Peyer's patch (tissue), 4 donors: ENCODE data around the gene NBPF20.
"Not testable (repeated sequence)": the region's sequence is repeated elsewhere in the genome, so short reads cannot be mapped to it uniquely, and the experiment has no call there.

Source experiments
- POLR2A ChIP-seq, 2 donors: fragments of 450-650 bp; IDR thresholded peaks; one replicate each; pipeline ENCODE4 v1.5.1; 2017; ENCODE audit warnings: antibody characterized with exemption in 2 of 2, mild to moderate bottlenecking in 2 of 2, moderate library complexity in 2 of 2
- TF ChIP-seq, protein P1 (sequence below), 6 experiments: fragments of 450-650 bp in 4 of 6; fragments of 200-600 bp in 2 of 6; sonication (generic) in 1 of 6; IDR thresholded peaks; one replicate each; pipeline ENCODE4 v1.5.1; 2017 to 2019; ENCODE audit warnings: antibody characterized with exemption in 6 of 6, mild to moderate bottlenecking in 3 of 6, moderate library complexity in 1 of 6

DNA sequence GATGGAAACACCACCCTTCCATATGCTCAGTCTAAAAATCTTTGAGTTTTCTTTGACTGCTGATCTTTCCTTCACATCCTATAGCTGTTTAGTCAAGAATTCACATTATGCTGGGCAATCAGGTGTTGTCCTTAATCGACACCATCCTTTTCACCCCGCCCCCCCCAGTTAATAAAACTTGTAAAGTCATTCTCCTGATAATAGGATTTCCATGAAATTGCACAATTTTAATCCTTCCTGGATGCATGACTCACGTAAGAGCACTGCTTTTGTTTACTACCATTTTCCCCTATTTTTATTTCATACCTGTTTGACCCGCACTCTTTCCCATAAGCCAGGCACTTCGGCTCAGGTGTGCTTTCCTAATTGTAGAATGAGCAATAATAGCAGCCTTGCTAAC, 16.9 kb upstream of the NBPF20 start:
- TF ChIP-seq, protein P1, sequence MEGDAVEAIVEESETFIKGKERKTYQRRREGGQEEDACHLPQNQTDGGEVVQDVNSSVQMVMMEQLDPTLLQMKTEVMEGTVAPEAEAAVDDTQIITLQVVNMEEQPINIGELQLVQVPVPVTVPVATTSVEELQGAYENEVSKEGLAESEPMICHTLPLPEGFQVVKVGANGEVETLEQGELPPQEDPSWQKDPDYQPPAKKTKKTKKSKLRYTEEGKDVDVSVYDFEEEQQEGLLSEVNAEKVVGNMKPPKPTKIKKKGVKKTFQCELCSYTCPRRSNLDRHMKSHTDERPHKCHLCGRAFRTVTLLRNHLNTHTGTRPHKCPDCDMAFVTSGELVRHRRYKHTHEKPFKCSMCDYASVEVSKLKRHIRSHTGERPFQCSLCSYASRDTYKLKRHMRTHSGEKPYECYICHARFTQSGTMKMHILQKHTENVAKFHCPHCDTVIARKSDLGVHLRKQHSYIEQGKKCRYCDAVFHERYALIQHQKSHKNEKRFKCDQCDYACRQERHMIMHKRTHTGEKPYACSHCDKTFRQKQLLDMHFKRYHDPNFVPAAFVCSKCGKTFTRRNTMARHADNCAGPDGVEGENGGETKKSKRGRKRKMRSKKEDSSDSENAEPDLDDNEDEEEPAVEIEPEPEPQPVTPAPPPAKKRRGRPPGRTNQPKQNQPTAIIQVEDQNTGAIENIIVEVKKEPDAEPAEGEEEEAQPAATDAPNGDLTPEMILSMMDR (IDR thresholded peaks at IDR 0.05): not testable (repeated sequence)
- TF ChIP-seq POLR2A (IDR thresholded peaks at IDR 0.05): not testable (repeated sequence)
